D721Med (cell line): ENCODE measurements around the gene KSR1.
"Not testable (repeated sequence)": the region's sequence is repeated elsewhere in the genome, so short reads cannot be mapped to it uniquely, and the experiment has no call there.

Experiments used
- DNase-seq: peaks from one replicate; pipeline ENCODE4 v3.0.0; 2011; ENCODE audit warnings: low spot score; ENCODE audit not compliant: insufficient read length
- FAIRE-seq: peaks from 2 replicates; lab custom pipeline; 2011; peaks lifted over from hg19 to GRCh38; lab: Jason Lieb, UNC
- CTCF ChIP-seq: IDR thresholded peaks from 2 replicates; pipeline ENCODE4 v1.5.1; 2012; ENCODE audit warnings: mild to moderate bottlenecking, control low read depth; ENCODE audit not compliant: insufficient read depth; ENCODE audit errors: missing control alignments

Gene KSR1

DNA sequence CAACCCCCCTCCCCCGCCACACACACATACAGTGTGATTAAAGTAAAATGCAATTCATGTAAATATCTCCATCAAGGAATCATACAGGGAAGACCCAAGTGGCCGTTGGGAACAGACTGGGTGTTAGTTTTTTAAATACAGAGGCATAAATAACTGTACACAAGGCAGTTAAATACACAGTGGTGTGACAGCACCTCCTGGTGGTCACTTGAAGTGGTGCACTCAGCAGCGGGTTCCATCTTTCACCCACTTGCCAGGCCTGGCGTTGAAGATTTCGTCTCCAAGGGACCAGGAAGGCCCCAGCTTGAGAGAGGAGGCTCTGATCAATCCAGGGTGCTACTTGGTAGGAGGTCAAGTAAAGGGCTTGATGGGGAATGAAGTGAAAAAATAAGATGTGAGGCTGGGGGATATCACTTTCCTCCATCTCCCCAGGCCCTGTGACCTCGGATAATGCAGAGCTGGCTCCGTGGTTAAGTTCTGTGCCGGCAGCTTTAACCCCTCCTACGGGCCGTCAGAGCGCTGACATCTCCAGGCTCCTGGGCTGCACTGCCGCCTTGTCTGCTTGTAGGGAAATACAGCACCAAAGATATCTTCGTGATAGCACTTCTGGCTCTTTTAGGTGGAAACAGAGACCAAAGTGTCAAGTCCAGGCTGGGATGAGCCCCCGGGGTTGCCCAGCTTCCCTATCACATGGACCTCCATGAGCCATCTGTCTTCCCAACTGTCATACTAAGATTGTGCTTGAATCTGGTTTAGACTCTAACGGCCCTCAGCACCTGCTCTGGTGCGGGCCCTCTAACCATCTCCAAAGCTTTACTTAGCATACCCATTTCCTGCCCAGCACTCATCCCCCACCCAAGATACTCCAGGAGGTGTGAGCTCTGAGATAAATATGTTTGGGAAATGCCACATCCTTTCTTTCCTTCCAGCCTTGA lies 195.4 kb downstream of the KSR1 start:
- DNase-seq (no peak), FAIRE-seq (no peak)
- TF ChIP-seq CTCF = peak; percentile 89

DNA sequence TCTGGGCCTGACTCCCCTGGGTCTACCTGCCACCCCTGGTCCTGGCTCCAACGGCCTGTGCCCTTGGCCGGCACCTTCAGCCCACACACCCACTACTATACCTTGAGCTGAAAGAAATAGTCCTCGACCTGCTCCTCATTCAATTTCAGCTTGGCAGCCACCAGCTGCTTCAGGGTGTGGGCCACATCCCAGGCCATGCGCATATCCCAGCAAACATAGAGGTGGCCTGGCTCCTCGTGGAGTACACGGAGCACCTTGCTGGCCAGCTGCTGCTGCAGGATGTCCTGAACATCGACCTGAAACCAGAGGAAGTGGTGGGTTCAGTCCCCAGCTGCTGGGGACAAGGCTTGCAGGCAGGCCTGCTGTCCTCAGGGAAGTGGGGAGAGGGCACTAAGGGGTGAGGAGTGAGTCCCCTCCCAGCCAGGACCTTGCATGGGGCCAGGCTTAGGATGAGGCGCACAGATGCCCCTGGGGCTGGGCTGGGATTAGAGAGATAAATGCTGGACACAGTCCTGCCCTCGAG lies 197.3 kb downstream of the KSR1 start:
- FAIRE-seq, DNase-seq: not testable (repeated sequence)

DNA sequence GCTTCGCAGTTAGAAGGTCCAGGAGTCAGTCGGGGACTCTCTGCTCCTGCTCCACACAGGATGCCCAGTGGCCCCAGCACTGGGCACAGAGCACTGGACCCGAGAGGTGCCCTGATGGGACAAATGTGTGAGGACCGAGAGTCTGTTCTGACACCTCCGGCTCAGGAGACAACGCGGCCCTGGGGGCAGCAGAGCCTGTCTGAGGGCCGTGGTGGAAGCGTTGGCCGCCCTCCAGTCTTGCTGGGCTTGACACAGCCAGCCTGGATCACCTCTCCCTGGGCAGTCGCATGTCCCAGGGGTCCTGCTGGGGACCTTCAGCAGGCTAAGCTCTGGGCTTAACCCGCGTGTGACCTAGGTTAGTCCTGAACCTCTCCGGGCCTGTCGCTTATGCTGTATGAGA lies 197.9 kb downstream of the KSR1 start:
- DNase-seq (no peak), FAIRE-seq (no peak)
- no peak for TF ChIP-seq CTCF

GRCh38 chr17:27654654-27655524 lies 198.6 kb downstream of the KSR1 start:
- FAIRE-seq (no peak), DNase-seq (peak; percentile 89)
- peak; percentile 84 for TF ChIP-seq CTCF

- DNase-seq, FAIRE-seq: not testable (repeated sequence)
These were observed 199.4 kb downstream of the KSR1 start for GRCh38 chr17:27655525-27656111.

DNA sequence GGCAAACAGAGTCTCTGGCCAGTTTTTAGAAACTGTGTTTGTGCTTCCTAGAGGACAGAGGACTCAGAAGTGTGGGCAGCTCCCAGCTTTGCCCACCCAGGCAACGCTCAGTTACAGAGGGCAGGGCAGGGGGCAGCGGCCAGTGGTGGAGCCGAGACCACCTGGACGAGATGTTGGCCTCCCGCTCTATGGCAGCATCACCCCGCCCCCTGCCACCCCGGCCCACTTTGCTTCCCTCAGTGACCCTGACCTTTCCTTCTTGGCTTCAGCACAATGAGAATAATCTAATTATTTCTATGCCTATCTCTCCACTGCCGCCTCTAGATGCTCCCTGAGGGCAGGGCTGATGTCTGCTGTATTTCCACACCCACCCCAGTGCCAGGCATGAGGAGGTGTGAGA lies 200.4 kb downstream of the KSR1 start:
- FAIRE-seq, DNase-seq: not testable (repeated sequence)

DNA sequence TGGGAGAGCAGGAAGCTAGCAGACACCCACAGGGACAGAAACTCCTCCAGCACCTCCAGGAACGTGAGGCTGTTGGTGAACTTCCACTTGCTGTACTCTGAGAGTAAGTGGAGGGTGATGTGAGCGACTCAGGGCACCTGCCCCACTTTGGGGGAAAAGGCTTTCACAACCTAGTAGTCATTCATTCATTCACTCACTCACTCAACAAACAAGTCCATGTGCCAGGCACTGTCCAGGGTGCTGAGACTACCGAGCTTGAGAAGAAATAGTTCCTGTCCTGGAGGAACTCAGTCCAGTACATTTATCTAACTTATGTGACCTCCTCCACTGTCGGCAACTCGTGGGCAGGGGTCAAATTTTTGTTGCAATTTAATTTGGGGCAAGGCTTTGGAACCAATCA lies 201.4 kb downstream of the KSR1 start:
- no peak for FAIRE-seq
- no peak for DNase-seq
- TF ChIP-seq CTCF = no peak

GRCh38 chr17:27659683-27660082 lies 203.4 kb downstream of the KSR1 start:
- DNase-seq = no peak
- no peak for TF ChIP-seq CTCF
- no peak for FAIRE-seq
